Endothelial cell of umbilical vein (primary cell): Measurements from ENCODE around the gene PDE3A. TPM values are rescaled to one million over a fixed set of nuclear protein-coding genes. Genes with fewer than 3 reads are reported as not detected.

ENCODE experiments used
- BruUV-seq: library from RNA; stranded (reverse); fragments of 400-500 nt; replicated peaks from 2 replicates; lab custom pipeline; 2021; lab: Mats Ljungman, UMichigan
- CTCF ChIA-PET: fragments of 300-600, 350-600 bp; sonication (Branson Sonifier 250); formaldehyde crosslinking; loops from one replicate; lab custom pipeline; 2021; ENCODE audit warnings: antibody characterized with exemption, inconsistent platforms; lab: Charles Lee
- POLR2A ChIA-PET: fragments of 300-600, 350-600 bp; sonication (Branson Sonifier 250); formaldehyde crosslinking; loops from one replicate; lab custom pipeline; 2021; ENCODE audit warnings: antibody characterized with exemption, inconsistent platforms; lab: Charles Lee
- DNase-seq: peaks from one replicate; pipeline ENCODE4 v3.0.0-alpha.2; 2011; ENCODE audit warnings: low read depth, low spot score
- FAIRE-seq: peaks from 2 replicates; lab custom pipeline; 2011; peaks lifted over from hg19 to GRCh38; lab: Jason Lieb, UNC
- H2AFZ ChIP-seq: 2 replicates; pipeline ENCODE4 v1.6.0; 2012; ENCODE audit warnings: low read depth, low read length, control low read depth, inconsistent platforms
- H3K27ac ChIP-seq: 2 replicates; pipeline ENCODE4 v1.5.1; 2011; ENCODE audit warnings: low read depth, mild to moderate bottlenecking, control low read depth, low read length, moderate library complexity; ENCODE audit not compliant: insufficient read depth
- H3K27me3 ChIP-seq, 2 experiments: 2 replicates each; pipeline versions ENCODE4 v1.6.0 to v1.6.1; 2011; ENCODE audit warnings: low read length in 2 of 2, mixed read lengths in 1 of 2; ENCODE audit not compliant: control insufficient read depth in 2 of 2, insufficient read depth in 2 of 2
- H3K36me3 ChIP-seq, 2 experiments: 2 replicates in 1 of 2; 3 replicates in 1 of 2; pipeline ENCODE4 v1.5.1; 2011; ENCODE audit warnings: low read length in 2 of 2, mild to moderate bottlenecking in 1 of 2, moderate library complexity in 1 of 2; ENCODE audit not compliant: control insufficient read depth in 2 of 2, insufficient read depth in 2 of 2; ENCODE audit errors: extremely low read depth in 1 of 2
- H3K4me1 ChIP-seq: 3 replicates; pipeline ENCODE4 v1.5.1; 2011; ENCODE audit warnings: mild to moderate bottlenecking, low read length; ENCODE audit not compliant: control insufficient read depth, insufficient read depth; ENCODE audit errors: extremely low read depth
- H3K4me2 ChIP-seq: 2 replicates; pipeline ENCODE4 v1.6.1; 2011; ENCODE audit warnings: low read length, control low read depth, mixed read lengths; ENCODE audit not compliant: insufficient read depth
- H3K4me3 ChIP-seq, 3 experiments: fragments of 200-600 bp in 1 of 3; sonication (generic), shearing (Covaris generic) in 1 of 3; replicated peaks in 1 of 3; 2 replicates each; pipeline ENCODE4 v1.5.1; 2011 to 2016; ENCODE audit warnings: control low read depth in 3 of 3, low read length in 3 of 3, mild to moderate bottlenecking in 2 of 3, inconsistent platforms in 1 of 3, low read depth in 1 of 3, moderate library complexity in 1 of 3; ENCODE audit not compliant: insufficient read depth in 1 of 3
- H3K79me2 ChIP-seq: 2 replicates; pipeline ENCODE4 v1.6.0; 2012; ENCODE audit warnings: low read length, inconsistent platforms; ENCODE audit not compliant: control insufficient read depth, insufficient read depth
- H3K9ac ChIP-seq: replicated peaks from 2 replicates; pipeline ENCODE3; 2011; ENCODE audit warnings: low read length, control low read depth; ENCODE audit not compliant: insufficient read depth; ENCODE audit errors: extremely low read depth
- H3K9me1 ChIP-seq: replicated peaks from 3 replicates; pipeline ENCODE4 v1.6.0; 2011; ENCODE audit warnings: mild to moderate bottlenecking, low read length; ENCODE audit not compliant: control insufficient read depth, insufficient read depth; ENCODE audit errors: extremely low read depth
- H3K9me3 ChIP-seq: replicated peaks from 2 replicates; pipeline ENCODE4 v1.5.1; 2012; ENCODE audit warnings: low read length, inconsistent platforms; ENCODE audit not compliant: control insufficient read depth, insufficient read depth
- H4K20me1 ChIP-seq: replicated peaks from 2 replicates; pipeline ENCODE3; 2011; ENCODE audit warnings: mild to moderate bottlenecking, low read length; ENCODE audit not compliant: control insufficient read depth, insufficient read depth; ENCODE audit errors: extremely low read depth
- EZH2 ChIP-seq: IDR thresholded peaks from 2 replicates; pipeline ENCODE4 v1.6.1; 2012; ENCODE audit warnings: borderline replicate concordance, low read depth, mild to moderate bottlenecking, moderate library complexity, low read length, inconsistent platforms; ENCODE audit not compliant: severe bottlenecking
- FOS ChIP-seq: IDR thresholded peaks from 2 replicates; pipeline ENCODE4 v1.6.1; 2011; ENCODE audit warnings: mild to moderate bottlenecking, low read length, moderate library complexity, borderline replicate concordance; ENCODE audit not compliant: insufficient read depth
- GATA2 ChIP-seq: IDR thresholded peaks from 2 replicates; pipeline ENCODE4 v1.7.0; 2011; ENCODE audit warnings: low read depth, mild to moderate bottlenecking, moderate library complexity, mixed read lengths, low read length; ENCODE audit not compliant: insufficient read length, insufficient read depth
- JUN ChIP-seq: IDR thresholded peaks from 2 replicates; pipeline ENCODE4 v1.6.1; 2011; ENCODE audit warnings: borderline replicate concordance, low read depth; ENCODE audit not compliant: insufficient read length, insufficient read depth
- MYC ChIP-seq: IDR thresholded peaks from one replicate; pipeline ENCODE4 v1.6.1; 2011; ENCODE audit warnings: mild to moderate bottlenecking, low read depth, low read length
- POLR2A ChIP-seq: IDR thresholded peaks from 2 replicates; pipeline ENCODE4 v1.6.1; 2012; ENCODE audit warnings: low read depth, mild to moderate bottlenecking, control low read depth, low read length
- POLR2AphosphoS5 ChIP-seq: IDR thresholded peaks from 2 replicates; pipeline ENCODE4 v1.6.1; 2012; ENCODE audit warnings: low read depth, mild to moderate bottlenecking, control low read depth, low read length, moderate library complexity; ENCODE audit not compliant: insufficient read depth
- dilution Hi-C: fragments of 300-500 bp; cut with MboI; formaldehyde crosslinking; loops from one replicate; pipeline ENCODE4 v1.15.0; 2019; ENCODE audit warnings: low sequenced_read_pairs; ENCODE audit not compliant: extremely low pct_ligation_motif_present
- intact Hi-C: fragments of 100-400 bp; cut with micrococcal nuclease; formaldehyde crosslinking; loops from one replicate; pipeline ENCODE4 v1.10.0; 2022
- polyA plus RNA-seq, 4 experiments: library from polyadenylated mRNA; depleted of rRNA in 3 of 4; stranded (reverse) in 3 of 4; unstranded in 1 of 4; fragments of >200 nt; gene quantifications; 2 replicates each; pipeline versions ENCODE4 v1.2.1 to v1.2.3, GENCODE V29; 2011 to 2012; ENCODE audit warnings: missing spikeins in 1 of 4
- total RNA-seq: library from RNA; stranded (reverse); gene quantifications from 2 replicates; pipeline ENCODE4 v1.2.3, GENCODE V29; 2021
- TF ChIP-seq, protein P1 (sequence below), 2 donors: IDR thresholded peaks; 1 replicate in 1 of 2; 2 replicates in 1 of 2; pipeline ENCODE4 v1.5.1; 2011; ENCODE audit warnings: low read length in 2 of 2, mild to moderate bottlenecking in 2 of 2, moderate library complexity in 2 of 2, control low read depth in 1 of 2, inconsistent platforms in 1 of 2, low read depth in 1 of 2; ENCODE audit not compliant: insufficient read depth in 1 of 2; ENCODE audit errors: extremely low read depth in 1 of 2
- TF ChIP-seq, protein P2 (sequence below): IDR thresholded peaks from 2 replicates; pipeline ENCODE4 v1.6.1; 2011; ENCODE audit not compliant: insufficient read depth, insufficient read length

PDE3A gene
- total and polyA plus RNA-seq, 2 donors (not counting 3 experiments of a cell fraction or from before 2014, with no cell fraction given) = 14.0 to 27.4 TPM

- Histone ChIP-seq H3K27me3 (no peaks in the 10 kb centered on the region), H3K36me3 (peaks cover 0 to 8% of the 10 kb centered on the region in 2 experiments), H3K4me3 (no peak overlapping the region), H3K9me1 (no peaks in the 10 kb centered on the region), H3K9ac (no peak overlapping the region), H4K20me1 (no peaks in the 10 kb centered on the region), H2AFZ (no peak overlapping the region), H3K9me3 (no peaks in the 10 kb centered on the region), H3K79me2 (no peaks in the 10 kb centered on the region), H3K4me1 (peaks cover 11% of the 10 kb centered on the region), H3K4me2 (no peak overlapping the region), H3K27ac (no peak overlapping the region)
- TF ChIP-seq, protein P1, sequence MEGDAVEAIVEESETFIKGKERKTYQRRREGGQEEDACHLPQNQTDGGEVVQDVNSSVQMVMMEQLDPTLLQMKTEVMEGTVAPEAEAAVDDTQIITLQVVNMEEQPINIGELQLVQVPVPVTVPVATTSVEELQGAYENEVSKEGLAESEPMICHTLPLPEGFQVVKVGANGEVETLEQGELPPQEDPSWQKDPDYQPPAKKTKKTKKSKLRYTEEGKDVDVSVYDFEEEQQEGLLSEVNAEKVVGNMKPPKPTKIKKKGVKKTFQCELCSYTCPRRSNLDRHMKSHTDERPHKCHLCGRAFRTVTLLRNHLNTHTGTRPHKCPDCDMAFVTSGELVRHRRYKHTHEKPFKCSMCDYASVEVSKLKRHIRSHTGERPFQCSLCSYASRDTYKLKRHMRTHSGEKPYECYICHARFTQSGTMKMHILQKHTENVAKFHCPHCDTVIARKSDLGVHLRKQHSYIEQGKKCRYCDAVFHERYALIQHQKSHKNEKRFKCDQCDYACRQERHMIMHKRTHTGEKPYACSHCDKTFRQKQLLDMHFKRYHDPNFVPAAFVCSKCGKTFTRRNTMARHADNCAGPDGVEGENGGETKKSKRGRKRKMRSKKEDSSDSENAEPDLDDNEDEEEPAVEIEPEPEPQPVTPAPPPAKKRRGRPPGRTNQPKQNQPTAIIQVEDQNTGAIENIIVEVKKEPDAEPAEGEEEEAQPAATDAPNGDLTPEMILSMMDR (IDR thresholded peaks at IDR 0.05; ENCODE audit: extremely low read depth in 1 of 2, insufficient read depth in 1 of 2, low read depth in 1 of 2, low read length in 2 of 2) = no peak
- ChIA-PET CTCF (interaction anchor here (1.3 kb wide), 1 partner anchor 11 kb away, joined by 4 read pairs; no protein-coding TSS in a partner anchor), POLR2A (no interaction called here)
- FAIRE-seq (no peak), DNase-seq (no peak)
- dilution Hi-C loops = no loop called here
- BruUV-seq = no TSS peak
- intact Hi-C loops = no loop called here
Measured at GRCh38 chr12:20631711-20632110, 263.4 kb downstream of the PDE3A start.

DNA sequence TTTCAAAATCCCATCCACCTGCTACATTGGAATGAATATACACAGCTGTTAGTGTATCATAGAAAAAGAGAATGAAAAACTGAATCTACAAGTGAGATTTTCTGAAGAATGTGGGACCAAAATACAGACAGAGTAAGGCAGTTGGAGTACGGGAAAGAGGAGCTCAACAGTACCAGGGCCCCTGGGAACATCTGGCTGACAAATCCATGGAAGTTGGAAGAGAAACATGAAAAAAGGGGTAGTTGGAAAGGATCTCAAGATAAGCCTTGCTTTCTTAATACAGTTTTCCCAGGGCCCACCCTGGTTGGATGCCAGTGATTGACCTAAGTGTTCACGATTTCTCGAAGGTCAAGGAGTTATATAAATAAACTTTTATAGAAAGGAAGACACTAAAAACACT, 272.8 kb downstream of the PDE3A start:
- FAIRE-seq (no peak), DNase-seq (no peak)
- no peaks in the 10 kb centered on the region for H3K27me3 ChIP-seq
- ChIA-PET POLR2A (no interaction called here), CTCF (interaction anchor here (1.1 to 1.9 kb wide), 2 partner anchors 15 to 16 kb away, joined by 4 to 9 read pairs; no protein-coding TSS in a partner anchor)
- no peak overlapping the region for H3K4me2 ChIP-seq
- H3K27ac ChIP-seq = no peak overlapping the region
- no peaks in the 10 kb centered on the region for H3K79me2 ChIP-seq
- no peaks in the 10 kb centered on the region for H3K9me1 ChIP-seq
- H4K20me1 ChIP-seq = no peaks in the 10 kb centered on the region
- H2AFZ ChIP-seq = no peak overlapping the region
- H3K36me3 ChIP-seq = peaks cover 0 to 3% of the 10 kb centered on the region in 2 experiments
- H3K4me3 ChIP-seq = no peak overlapping the region
- H3K9me3 ChIP-seq = no peaks in the 10 kb centered on the region
- H3K9ac ChIP-seq = no peak overlapping the region
- dilution Hi-C loops (no loop called here), intact Hi-C loops (no loop called here)
- peaks cover 5% of the 10 kb centered on the region for H3K4me1 ChIP-seq
- BruUV-seq = no TSS peak
- TF ChIP-seq, protein P2, sequence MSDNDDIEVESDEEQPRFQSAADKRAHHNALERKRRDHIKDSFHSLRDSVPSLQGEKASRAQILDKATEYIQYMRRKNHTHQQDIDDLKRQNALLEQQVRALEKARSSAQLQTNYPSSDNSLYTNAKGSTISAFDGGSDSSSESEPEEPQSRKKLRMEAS = no peak
- TF ChIP-seq POLR2AphosphoS5 (no peak), JUN (no peak), GATA2 (no peak), FOS (no peak), POLR2A (no peak), EZH2 (no peak), MYC (no peak)
- TF ChIP-seq, protein P1 (IDR thresholded peaks at IDR 0.05; ENCODE audit: extremely low read depth in 1 of 2, insufficient read depth in 1 of 2, low read depth in 1 of 2, low read length in 2 of 2) = no peak
